NT2/D1 (cell line): ENCODE results near the gene MAFF.
A peak's percentile ranks its signal among the peaks of the same experiment; 100 is the strongest.

Experiments used
- DNase-seq: peaks from one replicate; pipeline ENCODE4 v3.0.0-alpha.2; 2011; ENCODE audit warnings: low read depth, low spot score
- H3K27me3 ChIP-seq: 2 replicates; pipeline ENCODE4 v1.6.0; 2011; ENCODE audit warnings: mild to moderate bottlenecking; ENCODE audit not compliant: insufficient read length, insufficient read depth
- H3K36me3 ChIP-seq: 2 replicates; pipeline ENCODE4 v1.6.1; 2011; ENCODE audit warnings: mild to moderate bottlenecking, low read length, mixed read lengths; ENCODE audit not compliant: insufficient read depth, insufficient read length
- H3K4me1 ChIP-seq: 2 replicates; pipeline ENCODE4 v1.5.1; 2011; ENCODE audit not compliant: insufficient read depth, insufficient read length
- H3K4me3 ChIP-seq: 2 replicates; pipeline ENCODE4 v1.5.1; 2011; ENCODE audit warnings: low read depth; ENCODE audit not compliant: insufficient read length
- H3K9ac ChIP-seq: 2 replicates; pipeline ENCODE4 v1.6.0; 2011; ENCODE audit warnings: low read depth; ENCODE audit not compliant: insufficient read length
- H3K9me3 ChIP-seq: 2 replicates; pipeline ENCODE4 v1.5.1; 2011; ENCODE audit warnings: mild to moderate bottlenecking, low read length; ENCODE audit not compliant: insufficient read depth
- SUZ12 ChIP-seq: IDR thresholded peaks from 2 replicates; pipeline ENCODE4 v1.6.1; 2011; ENCODE audit not compliant: insufficient read length, insufficient read depth; ENCODE audit errors: extremely low read depth
- YY1 ChIP-seq: IDR thresholded peaks from 2 replicates; pipeline ENCODE4 v1.6.1; 2011; ENCODE audit not compliant: insufficient read length, insufficient read depth
- ZNF274 ChIP-seq: IDR thresholded peaks from 2 replicates; pipeline ENCODE4 v1.6.1; 2011; ENCODE audit warnings: mild to moderate bottlenecking, low read depth, low read length

The MAFF gene

DNA sequence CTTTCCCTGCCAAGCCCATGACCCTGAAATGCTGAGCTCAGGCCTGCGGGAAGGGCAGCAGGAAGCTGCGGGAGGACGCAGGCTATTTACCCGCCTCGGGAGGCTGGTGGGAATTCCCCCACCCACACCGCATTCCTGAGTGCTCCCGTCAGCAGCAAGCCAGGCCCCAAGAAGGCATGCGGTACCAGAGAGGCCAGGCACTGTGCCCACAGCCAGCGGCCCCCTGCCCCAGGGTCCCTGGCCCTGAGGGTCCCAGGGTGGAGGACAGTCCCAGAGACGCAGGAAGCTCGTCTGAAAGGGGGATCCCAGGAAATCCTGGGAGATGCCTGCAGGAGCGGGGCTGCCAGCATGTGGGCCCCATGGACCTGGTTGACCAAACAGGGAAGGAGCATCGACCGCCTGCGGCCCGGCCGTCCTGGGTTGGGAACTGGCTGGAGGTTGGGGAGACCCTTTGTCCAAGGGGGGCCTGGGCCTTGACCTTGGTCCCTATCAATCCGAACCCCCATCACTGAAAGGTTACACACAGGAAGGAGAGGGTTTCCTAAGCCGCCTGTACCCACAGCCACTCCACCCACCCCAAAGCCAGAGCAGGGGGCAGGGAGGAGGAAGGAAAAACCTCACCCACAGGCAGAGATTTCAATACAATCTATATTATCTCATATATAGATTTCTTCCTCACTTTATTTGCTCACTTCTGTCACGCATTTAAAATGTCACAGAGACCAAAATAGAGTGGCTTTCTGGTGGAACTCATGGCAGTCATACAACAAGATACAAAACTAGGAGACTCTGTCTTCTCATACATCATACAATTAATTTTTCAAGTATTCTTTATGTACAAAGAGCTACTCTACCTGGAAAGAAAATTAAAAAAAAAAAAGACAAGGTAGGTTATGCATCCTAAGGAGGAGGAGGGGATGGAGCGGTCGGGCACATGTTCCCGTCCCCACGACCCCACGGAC lies 17.1 kb downstream of the MAFF start:
- DNase-seq: peak; percentile 57

DNA sequence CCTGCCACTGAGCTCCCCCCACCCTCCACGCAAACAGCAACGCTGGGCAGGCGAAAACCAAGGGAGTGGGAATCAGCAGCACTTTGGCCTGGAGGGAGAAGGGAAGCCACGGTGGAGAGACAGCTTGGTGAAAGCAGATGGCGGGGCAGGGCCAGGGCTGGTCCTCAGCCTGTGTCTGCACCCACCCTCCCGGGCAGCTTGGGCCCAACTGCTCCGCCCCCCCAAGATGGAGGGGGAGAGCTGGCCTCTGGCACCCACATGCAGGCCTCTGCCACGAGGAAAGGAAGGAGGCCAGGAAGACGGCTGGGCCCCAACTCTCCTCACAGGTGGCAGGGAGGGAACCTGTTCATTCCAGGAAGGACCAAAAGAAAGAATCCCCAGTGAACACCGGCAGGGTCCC lies 17.8 kb downstream of the MAFF start:
- no peak overlapping the region for H3K4me3 ChIP-seq
- H3K9me3 ChIP-seq: no peaks in the 10 kb centered on the region
- H3K36me3 ChIP-seq: peaks cover 46% of the 10 kb centered on the region
- no peaks in the 10 kb centered on the region for H3K27me3 ChIP-seq
- DNase-seq: no peak
- TF ChIP-seq SUZ12: no peak
- peak overlapping the region; percentile 42 for H3K9ac ChIP-seq
- peaks cover 24% of the 10 kb centered on the region for H3K4me1 ChIP-seq

More for the DNA sequence above, 17.1 kb downstream of the MAFF start:
- H3K27me3 ChIP-seq: no peaks in the 10 kb centered on the region
- H3K4me1 ChIP-seq: peaks cover 27% of the 10 kb centered on the region
- H3K4me3 ChIP-seq: no peak overlapping the region
- H3K9ac ChIP-seq: peak overlapping the region; percentile 67
- peaks cover 49% of the 10 kb centered on the region for H3K36me3 ChIP-seq
- H3K9me3 ChIP-seq: no peaks in the 10 kb centered on the region
- TF ChIP-seq SUZ12: no peak
- TF ChIP-seq YY1: no peak
- no peak for TF ChIP-seq ZNF274

GRCh38 chr22:38220163-38220562 lies 18.4 kb downstream of the MAFF start:
- Histone ChIP-seq H3K9me3 (no peaks in the 10 kb centered on the region), H3K27me3 (no peaks in the 10 kb centered on the region), H3K36me3 (peaks cover 48% of the 10 kb centered on the region), H3K4me1 (peaks cover 21% of the 10 kb centered on the region), H3K9ac (peak overlapping the region; percentile 42), H3K4me3 (no peak overlapping the region)
- DNase-seq: no peak
- TF ChIP-seq SUZ12: no peak
- TF ChIP-seq ZNF274: no peak
- TF ChIP-seq YY1: no peak

- Histone ChIP-seq H3K36me3 (peaks cover 48% of the 10 kb centered on the region), H3K4me3 (no peak overlapping the region), H3K9me3 (no peaks in the 10 kb centered on the region), H3K4me1 (peaks cover 17% of the 10 kb centered on the region), H3K9ac (peak overlapping the region; percentile 21), H3K27me3 (no peaks in the 10 kb centered on the region)
- DNase-seq: no peak
- no peak for TF ChIP-seq YY1
- no peak for TF ChIP-seq ZNF274
- no peak for TF ChIP-seq SUZ12
These were observed 19.0 kb downstream of the MAFF start for GRCh38 chr22:38220653-38221386.

DNA sequence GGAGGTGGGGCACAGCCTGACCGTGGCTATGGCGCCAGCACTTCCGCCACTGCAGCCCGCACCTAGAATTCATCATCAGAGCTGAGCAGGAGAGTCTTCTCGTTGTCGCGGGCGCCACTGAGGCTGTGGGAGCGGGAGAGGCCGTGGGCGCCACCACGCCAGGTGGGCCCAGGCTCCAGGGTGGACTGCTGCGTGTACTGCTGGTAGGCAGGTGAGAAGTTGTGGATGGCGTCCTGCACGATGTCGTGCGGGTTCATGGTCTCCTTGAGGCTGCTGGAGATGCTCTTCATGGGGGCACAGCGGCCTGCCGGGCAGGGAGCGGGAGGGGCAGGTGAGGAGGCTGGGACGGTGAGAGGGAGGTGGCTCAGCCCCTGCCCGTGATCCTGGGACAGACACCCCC lies 19.6 kb downstream of the MAFF start:
- Histone ChIP-seq H3K36me3 (peaks cover 48% of the 10 kb centered on the region), H3K4me3 (no peak overlapping the region), H3K27me3 (no peaks in the 10 kb centered on the region), H3K9ac (no peak overlapping the region), H3K9me3 (no peaks in the 10 kb centered on the region), H3K4me1 (peaks cover 17% of the 10 kb centered on the region)
- TF ChIP-seq SUZ12: no peak
- TF ChIP-seq ZNF274: no peak
- no peak for TF ChIP-seq YY1
- DNase-seq: no peak

DNA sequence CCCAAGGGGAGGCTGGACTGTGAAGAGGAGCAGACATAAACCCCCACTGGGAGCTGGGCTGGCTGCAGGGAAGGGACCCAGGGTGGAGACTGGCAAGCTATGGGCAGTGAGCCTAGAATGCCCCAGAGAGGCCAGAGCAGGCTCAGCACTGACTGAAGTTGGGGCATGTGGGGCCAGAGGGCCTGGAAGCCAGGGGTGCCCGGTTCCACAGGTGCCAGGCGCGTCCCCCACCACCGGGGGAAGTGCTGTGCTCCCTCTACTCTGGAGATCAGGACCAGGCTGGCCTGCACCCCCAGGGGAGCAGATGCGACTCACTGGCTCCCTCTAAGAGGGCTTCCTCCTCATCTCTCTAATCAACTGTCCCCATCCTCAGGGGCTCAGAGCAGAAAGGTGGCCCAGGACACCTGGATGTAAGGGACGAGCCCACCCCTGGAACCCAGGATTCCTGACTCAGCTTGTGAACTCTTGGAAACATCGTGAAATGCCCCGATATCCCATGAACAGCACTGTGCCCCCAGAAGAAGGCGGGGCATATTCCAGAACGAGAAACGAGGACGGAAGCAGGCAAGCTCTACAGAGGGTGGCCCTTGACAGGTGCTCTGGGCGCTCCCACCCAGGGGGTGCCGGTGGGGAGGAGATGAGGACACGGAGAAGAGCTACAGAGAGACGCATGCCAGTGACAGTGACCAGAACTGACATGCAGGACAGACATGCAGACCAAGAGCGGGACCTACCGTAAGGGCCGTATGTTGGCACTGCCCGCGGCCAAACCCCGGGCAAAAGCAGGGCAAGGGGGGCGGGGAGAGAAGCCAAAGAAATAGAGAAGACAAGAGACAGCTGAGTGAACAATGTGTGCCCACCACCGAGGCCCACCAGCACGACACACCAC lies 20.4 kb downstream of the MAFF start:
- DNase-seq: no peak
- Histone ChIP-seq H3K9ac (no peak overlapping the region), H3K27me3 (no peaks in the 10 kb centered on the region), H3K9me3 (no peaks in the 10 kb centered on the region), H3K4me1 (peaks cover 17% of the 10 kb centered on the region), H3K4me3 (no peak overlapping the region), H3K36me3 (peaks cover 53% of the 10 kb centered on the region)
- TF ChIP-seq SUZ12: no peak
- no peak for TF ChIP-seq YY1
- no peak for TF ChIP-seq ZNF274
